Measurements from ENCODE around the gene ABI3BP.
A peak's percentile ranks its signal among the peaks of the same experiment; 100 is the strongest.

The ABI3BP gene

GRCh38 chr3:100988080-100988479, 5.1 kb downstream of the ABI3BP start:
- no peak for DNase-seq

GRCh38 chr3:100984308-100984707, 8.9 kb downstream of the ABI3BP start:
- DNase-seq, result no peak

GRCh38 chr3:100982710-100983109, 10.5 kb downstream of the ABI3BP start:
- DNase-seq, result peak in 12 of 58 donors; percentile 0 to 31 (median 4)

GRCh38 chr3:100981164-100981911, 11.9 kb downstream of the ABI3BP start:
- no peak for DNase-seq

GRCh38 chr3:100978011-100978659, 15.1 kb downstream of the ABI3BP start:
- no peak for DNase-seq

GRCh38 chr3:100976611-100977010, 16.6 kb downstream of the ABI3BP start:
- no peak for DNase-seq

- no peak for DNase-seq
Observed at GRCh38 chr3:100975714-100976113, 17.5 kb downstream of the ABI3BP start.

GRCh38 chr3:100973594-100973993, 19.6 kb downstream of the ABI3BP start:
- DNase-seq, result no peak

GRCh38 chr3:100972867-100973266, 20.4 kb downstream of the ABI3BP start:
- DNase-seq, result no peak

GRCh38 chr3:100972301-100972844, 20.8 kb downstream of the ABI3BP start:
- DNase-seq, result no peak

GRCh38 chr3:100971798-100972197, 21.4 kb downstream of the ABI3BP start:
- DNase-seq, result no peak

- DNase-seq, result no peak
Observed at GRCh38 chr3:100970477-100970990, 22.7 kb downstream of the ABI3BP start.

GRCh38 chr3:100968932-100969906, 24.0 kb downstream of the ABI3BP start:
- no peak for DNase-seq

GRCh38 chr3:100966807-100967206, 26.4 kb downstream of the ABI3BP start:
- DNase-seq, result no peak

- no peak for DNase-seq
Observed at GRCh38 chr3:100966049-100966491, 27.2 kb downstream of the ABI3BP start.

GRCh38 chr3:100963041-100963440, 30.2 kb downstream of the ABI3BP start:
- DNase-seq, result no peak

- no peak for DNase-seq
Observed at GRCh38 chr3:100957261-100957986, 35.8 kb downstream of the ABI3BP start.

GRCh38 chr3:100956276-100956675, 36.9 kb downstream of the ABI3BP start:
- no peak for DNase-seq

GRCh38 chr3:100954990-100955389, 38.2 kb downstream of the ABI3BP start:
- no peak for DNase-seq

- DNase-seq, result no peak
Observed at GRCh38 chr3:100954199-100954935, 38.9 kb downstream of the ABI3BP start.

Measured in anterior cingulate cortex (tissue), 58 donors.